ENCODE measurements around the gene MRPL10. TPM values are rescaled to one million over a fixed set of nuclear protein-coding genes. Genes with fewer than 3 reads are reported as not detected.

The MRPL10 gene
- total and polyA plus RNA-seq, 2 donors (not counting 1 experiment from before 2014, with no cell fraction given): 31.0 to 44.7 TPM

DNA sequence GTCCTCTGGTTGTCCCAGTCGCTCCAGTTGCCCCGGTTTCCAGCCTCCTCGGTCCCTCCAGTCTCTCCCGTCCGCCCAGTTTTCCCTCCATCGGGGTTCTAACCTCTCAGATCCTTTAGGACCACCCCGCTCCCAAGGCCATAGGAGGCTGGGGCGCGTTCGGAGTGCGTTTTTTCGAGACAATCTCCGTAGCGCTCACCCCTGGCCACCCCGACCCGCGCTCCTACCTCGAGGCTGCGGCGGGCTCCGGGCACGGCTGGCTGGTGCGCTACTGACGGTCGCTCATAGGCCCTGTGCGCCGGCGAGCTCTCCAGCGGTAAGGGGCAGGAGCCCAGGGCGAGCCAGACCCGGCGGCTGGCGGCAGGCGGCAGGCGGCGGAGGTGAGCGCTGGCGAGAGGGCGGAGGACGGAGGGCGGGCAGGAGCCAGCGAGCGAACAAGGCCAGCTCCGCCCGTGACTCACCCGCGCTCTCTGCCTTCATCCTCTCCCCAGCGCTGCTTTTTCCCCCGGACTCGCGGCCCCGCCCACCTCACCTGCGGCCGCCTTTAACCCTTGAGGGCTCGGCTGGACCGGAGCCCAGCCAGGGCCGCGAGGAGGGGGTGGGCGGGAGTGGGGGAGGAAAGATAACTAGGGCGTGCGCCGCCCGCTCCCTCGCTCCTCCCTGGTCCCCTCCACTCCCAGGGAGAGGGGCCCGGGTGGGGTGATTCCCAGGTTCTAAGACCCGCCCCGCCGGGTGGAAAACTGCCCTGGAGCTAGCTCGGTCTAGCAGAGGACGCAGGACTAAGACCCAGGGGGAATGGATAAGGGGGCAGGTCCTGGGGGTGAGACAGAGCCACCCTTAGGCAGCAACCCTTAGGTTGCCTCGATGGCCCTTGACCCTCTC lies 19.6 kb upstream of the MRPL10 start, which contains the start of gene SP6:
SP6 (minus strand) TSS at position 472 of the 882 bp plus-strand sequence. CDS start 2,734 bp downstream, outside the sequence.
- peak; percentile 14 to 65 for DNase-seq (ENCODE audit: low read depth in 2 of 2)
- Histone ChIP-seq H3K27me3 (ENCODE audit: control insufficient read depth, insufficient read depth, low read length) (peaks cover 62% of the 10 kb centered on the region), H3K4me2 (ENCODE audit: extremely low read depth, insufficient read depth, low read length) (peak within 1 kb of the TSS; percentile 62), H3K4me1 (ENCODE audit: control insufficient read depth, extremely low read depth, insufficient read depth, low read length) (peaks cover 2% of the 10 kb centered on the region), H3K4me3 (replicated peaks in 1 of 4; ENCODE audit: control extremely low read depth in 1 of 4, insufficient read depth in 1 of 4, low read depth in 3 of 4, low read length in 4 of 4) (peak within 1 kb of the TSS in 2 of 4 experiments; percentile 15 to 36), H3K9me3 (ENCODE audit: control insufficient read depth, insufficient read depth, low read depth, low read length) (no peaks in the 10 kb centered on the region), H3K27ac (ENCODE audit: insufficient read depth, low read length) (no peak within 1 kb of the TSS), H3K79me2 (ENCODE audit: control insufficient read depth, insufficient read depth, low read length) (no peaks in the 10 kb centered on the region), H3K36me3 (ENCODE audit: control insufficient read depth, insufficient read depth, low read length) (no peaks in the 10 kb centered on the region), H3K9ac (ENCODE audit: insufficient read depth, low read length) (no peak within 1 kb of the TSS), H4K20me1 (ENCODE audit: control insufficient read depth, extremely low read depth, insufficient read depth, low read length) (no peaks in the 10 kb centered on the region), H2AFZ (ENCODE audit: low read length) (peak within 1 kb of the TSS; percentile 18)
- no peak for TF ChIP-seq EZH2 (IDR thresholded peaks at IDR 0.05; ENCODE audit: low read length, missing control alignments)
- TF ChIP-seq CTCF (conservative IDR thresholded peaks at IDR 0.05 in 1 of 2, IDR thresholded peaks at IDR 0.05 in 1 of 2; ENCODE audit: low read depth in 1 of 2, low read length in 2 of 2): no peak

GRCh38 chr17:47850373-47850691 lies 19.0 kb upstream of the MRPL10 start:
- no peaks in the 10 kb centered on the region for H4K20me1 ChIP-seq (ENCODE audit: control insufficient read depth, extremely low read depth, insufficient read depth, low read length)
- no peaks in the 10 kb centered on the region for H3K9me3 ChIP-seq (ENCODE audit: control insufficient read depth, insufficient read depth, low read depth, low read length)
- peak overlapping the region in 1 of 4 experiments; percentile 36 for H3K4me3 ChIP-seq (replicated peaks in 1 of 4; ENCODE audit: control extremely low read depth in 1 of 4, insufficient read depth in 1 of 4, low read depth in 3 of 4, low read length in 4 of 4)
- H3K4me1 ChIP-seq (ENCODE audit: control insufficient read depth, extremely low read depth, insufficient read depth, low read length): peaks cover 2% of the 10 kb centered on the region
- H2AFZ ChIP-seq (ENCODE audit: low read length): no peak overlapping the region
- no peak for DNase-seq (ENCODE audit: low read depth in 2 of 2)
- no peaks in the 10 kb centered on the region for H3K79me2 ChIP-seq (ENCODE audit: control insufficient read depth, insufficient read depth, low read length)
- H3K9ac ChIP-seq (ENCODE audit: insufficient read depth, low read length): no peak overlapping the region
- no peak overlapping the region for H3K4me2 ChIP-seq (ENCODE audit: extremely low read depth, insufficient read depth, low read length)
- TF ChIP-seq CTCF (conservative IDR thresholded peaks at IDR 0.05 in 1 of 2, IDR thresholded peaks at IDR 0.05 in 1 of 2; ENCODE audit: low read depth in 1 of 2, low read length in 2 of 2): no peak
- TF ChIP-seq EZH2 (IDR thresholded peaks at IDR 0.05; ENCODE audit: low read length, missing control alignments): no peak
- H3K27me3 ChIP-seq (ENCODE audit: control insufficient read depth, insufficient read depth, low read length): peaks cover 60% of the 10 kb centered on the region
- H3K36me3 ChIP-seq (ENCODE audit: control insufficient read depth, insufficient read depth, low read length): no peaks in the 10 kb centered on the region
- no peak overlapping the region for H3K27ac ChIP-seq (ENCODE audit: insufficient read depth, low read length)

- Histone ChIP-seq H4K20me1 (ENCODE audit: control insufficient read depth, extremely low read depth, insufficient read depth, low read length) (no peaks in the 10 kb centered on the region), H3K79me2 (ENCODE audit: control insufficient read depth, insufficient read depth, low read length) (no peaks in the 10 kb centered on the region), H3K27ac (ENCODE audit: insufficient read depth, low read length) (no peak overlapping the region), H3K36me3 (ENCODE audit: control insufficient read depth, insufficient read depth, low read length) (no peaks in the 10 kb centered on the region), H3K4me1 (ENCODE audit: control insufficient read depth, extremely low read depth, insufficient read depth, low read length) (peaks cover 2% of the 10 kb centered on the region), H3K9me3 (ENCODE audit: control insufficient read depth, insufficient read depth, low read depth, low read length) (no peaks in the 10 kb centered on the region), H3K9ac (ENCODE audit: insufficient read depth, low read length) (no peak overlapping the region), H3K4me3 (replicated peaks in 1 of 4; ENCODE audit: control extremely low read depth in 1 of 4, insufficient read depth in 1 of 4, low read depth in 3 of 4, low read length in 4 of 4) (no peak overlapping the region), H2AFZ (ENCODE audit: low read length) (no peak overlapping the region), H3K4me2 (ENCODE audit: extremely low read depth, insufficient read depth, low read length) (no peak overlapping the region), H3K27me3 (ENCODE audit: control insufficient read depth, insufficient read depth, low read length) (peaks cover 54% of the 10 kb centered on the region)
- DNase-seq (ENCODE audit: low read depth in 2 of 2): no peak
- TF ChIP-seq EZH2 (IDR thresholded peaks at IDR 0.05; ENCODE audit: low read length, missing control alignments): no peak
- no peak for TF ChIP-seq CTCF (conservative IDR thresholded peaks at IDR 0.05 in 1 of 2, IDR thresholded peaks at IDR 0.05 in 1 of 2; ENCODE audit: low read depth in 1 of 2, low read length in 2 of 2)
Measured at GRCh38 chr17:47848198-47848513, 16.8 kb upstream of the MRPL10 start.

Data from fibroblast of lung (primary cell).